GM12891 (cell line): ENCODE data around the gene TTC22.

Source experiments
- POLR2A ChIP-seq: IDR thresholded peaks from 2 replicates; pipeline ENCODE4 v1.6.1; 2011; ENCODE audit warnings: low read depth, low read length, control low read depth
- SPI1 ChIP-seq: IDR thresholded peaks from 2 replicates; pipeline ENCODE4 v1.6.1; 2011; ENCODE audit warnings: low read depth, low read length, control low read depth
- TAF1 ChIP-seq: IDR thresholded peaks from 2 replicates; pipeline ENCODE4 v1.6.1; 2011; ENCODE audit warnings: low read depth, low read length, control low read depth

GRCh38 chr1:54782588-54782987, 18.5 kb downstream of the TTC22 start:
- TF ChIP-seq TAF1 (no peak), POLR2A (no peak), SPI1 (no peak)
